ENCODE measurements around the gene RALGAPB.
"Not testable (repeated sequence)": the region's sequence is repeated elsewhere in the genome, so short reads cannot be mapped to it uniquely, and the experiment has no call there.

Gene RALGAPB

GRCh38 chr20:38458314-38458713 is 14.3 kb upstream of the RALGAPB start:
- no peaks in the 10 kb centered on the region for H3K36me3 ChIP-seq
- H3K4me3 ChIP-seq (ENCODE audit: low read depth in 1 of 2, low read length in 1 of 2): no peak overlapping the region
- H3K4me1 ChIP-seq (ENCODE audit: control insufficient read depth in 1 of 2, insufficient read depth in 1 of 2, low read depth in 1 of 2, low read length in 1 of 2): no peaks in the 10 kb centered on the region
- no peak overlapping the region for H3K27ac ChIP-seq
- peaks cover 5% of the 10 kb centered on the region for H3K27me3 ChIP-seq
- TF ChIP-seq, protein P1, sequence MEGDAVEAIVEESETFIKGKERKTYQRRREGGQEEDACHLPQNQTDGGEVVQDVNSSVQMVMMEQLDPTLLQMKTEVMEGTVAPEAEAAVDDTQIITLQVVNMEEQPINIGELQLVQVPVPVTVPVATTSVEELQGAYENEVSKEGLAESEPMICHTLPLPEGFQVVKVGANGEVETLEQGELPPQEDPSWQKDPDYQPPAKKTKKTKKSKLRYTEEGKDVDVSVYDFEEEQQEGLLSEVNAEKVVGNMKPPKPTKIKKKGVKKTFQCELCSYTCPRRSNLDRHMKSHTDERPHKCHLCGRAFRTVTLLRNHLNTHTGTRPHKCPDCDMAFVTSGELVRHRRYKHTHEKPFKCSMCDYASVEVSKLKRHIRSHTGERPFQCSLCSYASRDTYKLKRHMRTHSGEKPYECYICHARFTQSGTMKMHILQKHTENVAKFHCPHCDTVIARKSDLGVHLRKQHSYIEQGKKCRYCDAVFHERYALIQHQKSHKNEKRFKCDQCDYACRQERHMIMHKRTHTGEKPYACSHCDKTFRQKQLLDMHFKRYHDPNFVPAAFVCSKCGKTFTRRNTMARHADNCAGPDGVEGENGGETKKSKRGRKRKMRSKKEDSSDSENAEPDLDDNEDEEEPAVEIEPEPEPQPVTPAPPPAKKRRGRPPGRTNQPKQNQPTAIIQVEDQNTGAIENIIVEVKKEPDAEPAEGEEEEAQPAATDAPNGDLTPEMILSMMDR (IDR thresholded peaks at IDR 0.05): no peak
- H3K9me3 ChIP-seq: no peaks in the 10 kb centered on the region

DNA sequence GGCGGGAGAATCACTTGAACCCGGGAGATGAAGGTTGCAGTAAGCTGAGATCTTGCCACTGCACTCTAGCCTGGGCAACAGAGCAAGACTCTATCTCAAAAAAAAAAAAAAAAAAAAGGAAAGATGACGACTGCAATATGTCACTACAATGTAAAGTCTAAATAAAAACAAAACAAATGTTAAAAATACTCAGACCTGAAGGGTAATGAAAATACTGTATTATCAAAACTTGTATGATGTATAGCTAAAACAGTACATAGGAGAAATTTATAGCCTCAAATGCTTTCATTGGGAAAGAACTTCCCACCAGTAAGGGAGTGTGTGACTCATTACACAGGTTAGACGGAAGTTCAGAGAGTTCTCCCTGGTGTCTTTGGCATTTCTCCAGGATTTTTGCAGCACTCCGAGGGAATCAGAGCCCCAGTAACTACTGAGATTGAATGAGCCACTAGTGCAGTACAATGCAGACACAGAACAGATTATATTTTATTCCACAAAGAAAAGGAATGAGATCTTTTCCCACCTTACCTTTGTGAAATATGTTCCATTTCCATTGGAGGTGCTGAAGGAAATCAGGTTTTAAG is 12.5 kb upstream of the RALGAPB start:
- TF ChIP-seq, protein P1 (IDR thresholded peaks at IDR 0.05): no peak
- no peak overlapping the region for H3K27ac ChIP-seq
- no peaks in the 10 kb centered on the region for H3K36me3 ChIP-seq

GRCh38 chr20:38460631-38461030 is 12.0 kb upstream of the RALGAPB start:
- H3K27ac ChIP-seq; H3K4me1 ChIP-seq (ENCODE audit: control insufficient read depth in 1 of 2, insufficient read depth in 1 of 2, low read depth in 1 of 2, low read length in 1 of 2); H3K36me3 ChIP-seq; H3K27me3 ChIP-seq; H3K4me3 ChIP-seq (ENCODE audit: low read depth in 1 of 2, low read length in 1 of 2); H3K9me3 ChIP-seq: not testable (repeated sequence)

More for the DNA sequence above, 12.5 kb upstream of the RALGAPB start:
- H3K9me3 ChIP-seq: no peaks in the 10 kb centered on the region
- no peaks in the 10 kb centered on the region for H3K4me1 ChIP-seq (ENCODE audit: control insufficient read depth in 1 of 2, insufficient read depth in 1 of 2, low read depth in 1 of 2, low read length in 1 of 2)
- H3K27me3 ChIP-seq: peaks cover 5% of the 10 kb centered on the region
- no peak overlapping the region for H3K4me3 ChIP-seq (ENCODE audit: low read depth in 1 of 2, low read length in 1 of 2)

- not testable (repeated sequence) for H3K27ac ChIP-seq; H3K9me3 ChIP-seq; H3K4me3 ChIP-seq (ENCODE audit: low read depth in 1 of 2, low read length in 1 of 2)
Observed at GRCh38 chr20:38461167-38461566, 11.5 kb upstream of the RALGAPB start.

GRCh38 chr20:38461569-38461968 is 11.1 kb upstream of the RALGAPB start:
- H3K27ac ChIP-seq; H3K4me3 ChIP-seq (ENCODE audit: low read depth in 1 of 2, low read length in 1 of 2); H3K27me3 ChIP-seq; H3K36me3 ChIP-seq; H3K9me3 ChIP-seq; H3K4me1 ChIP-seq (ENCODE audit: control insufficient read depth in 1 of 2, insufficient read depth in 1 of 2, low read depth in 1 of 2, low read length in 1 of 2): not testable (repeated sequence)

More at GRCh38 chr20:38461167-38461566, 11.5 kb upstream of the RALGAPB start:
- not testable (repeated sequence) for H3K4me1 ChIP-seq (ENCODE audit: control insufficient read depth in 1 of 2, insufficient read depth in 1 of 2, low read depth in 1 of 2, low read length in 1 of 2); H3K36me3 ChIP-seq; H3K27me3 ChIP-seq

- Histone ChIP-seq H3K4me1 (ENCODE audit: control insufficient read depth in 1 of 2, insufficient read depth in 1 of 2, low read depth in 1 of 2, low read length in 1 of 2) (no peaks in the 10 kb centered on the region), H3K4me3 (ENCODE audit: low read depth in 1 of 2, low read length in 1 of 2) (no peak overlapping the region), H3K27ac (no peak overlapping the region), H3K9me3 (no peaks in the 10 kb centered on the region), H3K36me3 (no peaks in the 10 kb centered on the region), H3K27me3 (peaks cover 5% of the 10 kb centered on the region)
- TF ChIP-seq, protein P1 (IDR thresholded peaks at IDR 0.05): no peak
Observed at GRCh38 chr20:38466171-38466570, 6.5 kb upstream of the RALGAPB start.

- Histone ChIP-seq H3K4me3 (ENCODE audit: low read depth in 1 of 2, low read length in 1 of 2) (no peak overlapping the region), H3K27ac (no peak overlapping the region), H3K4me1 (ENCODE audit: control insufficient read depth in 1 of 2, insufficient read depth in 1 of 2, low read depth in 1 of 2, low read length in 1 of 2) (peaks cover 4% of the 10 kb centered on the region in 2 experiments), H3K9me3 (no peaks in the 10 kb centered on the region), H3K36me3 (no peaks in the 10 kb centered on the region), H3K27me3 (peaks cover 5% of the 10 kb centered on the region)
- TF ChIP-seq, protein P1 (IDR thresholded peaks at IDR 0.05): no peak
Observed at GRCh38 chr20:38466983-38467382, 5.7 kb upstream of the RALGAPB start.

Data from neutrophil (primary cell).